A673 (cell line): ENCODE measurements around the gene MAML1. TPM values are rescaled to one million over a fixed set of nuclear protein-coding genes. Genes with fewer than 3 reads are reported as not detected.

Experiments used
- BruUV-seq: library from RNA; stranded (reverse); fragments of 400-500 nt; replicated peaks from 2 replicates; lab custom pipeline; 2021; lab: Mats Ljungman, UMichigan
- CTCF ChIA-PET: fragments of 300-600 bp; sonication (Branson Sonifier 250); formaldehyde crosslinking; loops from one replicate; lab custom pipeline; 2022; ENCODE audit warnings: antibody characterized with exemption; lab: Charles Lee
- POLR2A ChIA-PET: fragments of 300-600 bp; sonication (Branson Sonifier 250); formaldehyde crosslinking; loops from one replicate; lab custom pipeline; 2022; ENCODE audit warnings: antibody characterized with exemption; ENCODE audit not compliant: low non-redundant PET; lab: Charles Lee
- DNase-seq: peaks from one replicate; pipeline ENCODE4 v3.0.0-alpha.2; 2015; ENCODE audit warnings: low spot score
- H3K27ac ChIP-seq: fragments of 200-600 bp; sonication (generic); 2 replicates; pipeline ENCODE4 v1.5.1; 2016; ENCODE audit warnings: mixed run types, low read depth, mild to moderate bottlenecking, mixed read lengths, antibody characterized with exemption, low read length; ENCODE audit not compliant: poor library complexity, severe bottlenecking
- H3K27me3 ChIP-seq: fragments of 200-600 bp; sonication (generic); replicated peaks from 2 replicates; pipeline ENCODE4 v1.6.1; 2017; ENCODE audit warnings: mixed run types, low read depth, mild to moderate bottlenecking, mixed read lengths, antibody characterized with exemption, low read length; ENCODE audit not compliant: insufficient read depth, poor library complexity
- H3K36me3 ChIP-seq: fragments of 200-600 bp; sonication (generic); 2 replicates; pipeline ENCODE4 v1.6.1; 2016; ENCODE audit warnings: mixed run types, mild to moderate bottlenecking, mixed read lengths, antibody characterized with exemption, low read length; ENCODE audit not compliant: insufficient read depth, poor library complexity, severe bottlenecking
- H3K4me1 ChIP-seq: fragments of 200-600 bp; sonication (generic); 2 replicates; pipeline ENCODE4 v1.6.1; 2017; ENCODE audit warnings: mixed run types, mild to moderate bottlenecking, mixed read lengths, antibody characterized with exemption, low read length; ENCODE audit not compliant: insufficient read depth, poor library complexity, severe bottlenecking
- H3K4me3 ChIP-seq: fragments of 200-600 bp; sonication (generic); 2 replicates; pipeline ENCODE4 v1.5.1; 2016; ENCODE audit warnings: low read depth, mixed run types, mild to moderate bottlenecking, mixed read lengths, low read length; ENCODE audit not compliant: poor library complexity, severe bottlenecking
- H3K9me3 ChIP-seq: fragments of 200-600 bp; sonication (generic); 2 replicates; pipeline ENCODE4 v1.6.1; 2016; ENCODE audit warnings: mixed run types, low read depth, mild to moderate bottlenecking, mixed read lengths, antibody characterized with exemption, low read length; ENCODE audit not compliant: poor library complexity, severe bottlenecking
- CTCF ChIP-seq: fragments of 300-800, 200-600 bp; sonication (generic); conservative IDR thresholded peaks from 2 replicates; pipeline ENCODE4 v1.5.1; 2017; ENCODE audit warnings: low read depth, mild to moderate bottlenecking, antibody characterized with exemption, low read length, moderate library complexity, mixed read lengths
- EZH2 ChIP-seq: fragments of 200-600 bp; sonication (generic); IDR thresholded peaks from 2 replicates; pipeline ENCODE4 v1.6.1; 2017; ENCODE audit warnings: borderline replicate concordance, low read depth, mild to moderate bottlenecking, mixed read lengths, antibody characterized with exemption, low read length; ENCODE audit not compliant: poor library complexity, severe bottlenecking
- intact Hi-C: fragments of 100-400 bp; cut with micrococcal nuclease; formaldehyde crosslinking; loops from one replicate; pipeline ENCODE4 v1.10.0; 2022; ENCODE audit not compliant: unreplicated experiment
- microRNA-seq: library from miRNA; unstranded; fragments of <30 nt; microRNA quantifications from one replicate; pipeline ENCODE4 v1.2.0, GENCODE V29; 2021
- total RNA-seq: library from RNA; stranded (reverse); gene quantifications from 2 replicates; pipeline ENCODE4 v1.2.3, GENCODE V29; 2021

The MAML1 gene
- total RNA-seq, 1 experiment from 2014 or later, result 34.3 TPM

- peaks cover 54% of the 10 kb centered on the region for H3K36me3 ChIP-seq
- intact Hi-C loops, result no loop called here
- H3K27me3 ChIP-seq, result no peaks in the 10 kb centered on the region
- H3K4me1 ChIP-seq, result peaks cover 7% of the 10 kb centered on the region
- DNase-seq, result no peak
- ChIA-PET CTCF (no interaction called here), POLR2A (no interaction called here)
- H3K27ac ChIP-seq, result no peak overlapping the region
- BruUV-seq, result no TSS peak
- no peak overlapping the region for H3K4me3 ChIP-seq
- TF ChIP-seq EZH2 (no peak), CTCF (no peak)
- H3K9me3 ChIP-seq, result no peaks in the 10 kb centered on the region
Measured at GRCh38 chr5:179825655-179826182, 93.1 kb downstream of the MAML1 start.

Small RNA genes within 50 kb of the gene (microRNA-seq; reads per million reads assigned to microRNA genes)
- 3.5 reads per million, percentile 9 among the genes with 10 or more reads in this experiment for gene MIR1229

Other genes starting within 250 kb of the MAML1 start
- 41.4 and 45.2 TPM in 2 replicates for gene RUFY1, start 182.3 kb upstream of the MAML1 start, total RNA-seq
- 918 and 972 TPM in 2 replicates for gene HNRNPH1, start 109.2 kb upstream of the MAML1 start, total RNA-seq
- gene CBY3, start 51.8 kb upstream of the MAML1 start, total RNA-seq, result not detected in 2 replicates
- 598 and 609 TPM in 2 replicates for gene CANX, start 33.9 kb upstream of the MAML1 start, total RNA-seq
- 0.58 and 1.5 TPM in 2 replicates for gene LTC4S, start 61.2 kb downstream of the MAML1 start, total RNA-seq
- gene MGAT4B, start 74.0 kb downstream of the MAML1 start, total RNA-seq, result 59.5 and 63.9 TPM in 2 replicates
- 84.1 and 105 TPM in 2 replicates for gene SQSTM1, start 88.1 kb downstream of the MAML1 start, total RNA-seq
- gene MRNIP, start 126.0 kb downstream of the MAML1 start, total RNA-seq, result 29.9 and 31.3 TPM in 2 replicates
- gene TBC1D9B, start 175.1 kb downstream of the MAML1 start, total RNA-seq, result 68.2 and 77.0 TPM in 2 replicates